Right lobe of liver (tissue), 6 donors: ENCODE data around the gene TCEA3. TPM values are rescaled to one million over a fixed set of nuclear protein-coding genes. Genes with fewer than 3 reads are reported as not detected.
A peak's percentile ranks its signal among the peaks of the same experiment; 100 is the strongest.

Source experiments
- ATAC-seq, 4 donors: fragments of 200-7000 bp; cut with Tn5 transposase; one replicate each; pipeline ENCODE4 v1.9.1; 2020; ENCODE audit warnings: mild to moderate bottlenecking in 4 of 4, moderate library complexity in 4 of 4
- DNase-seq, 3 donors: peaks; one replicate each; pipeline ENCODE4 v3.0.0-alpha.2; 2020
- H3K27ac ChIP-seq, 3 donors: fragments of 200-600 bp; one replicate each; pipeline ENCODE4 v1.8.0; 2022
- H3K27me3 ChIP-seq, 2 donors: fragments of 200-600 bp; one replicate each; pipeline ENCODE4 v1.8.0; 2022
- H3K36me3 ChIP-seq, 4 donors: fragments of 200-600 bp; sonication (generic) in 1 of 4; one replicate each; pipeline versions ENCODE4 v1.5.1 to v1.8.0; 2017 to 2022; ENCODE audit warnings: control low read depth in 1 of 4
- H3K4me1 ChIP-seq, 4 donors: fragments of 200-600 bp; sonication (generic) in 1 of 4; one replicate each; pipeline versions ENCODE4 v1.5.1 to v1.8.0; 2017 to 2022; ENCODE audit warnings: control low read depth in 1 of 4
- H3K4me3 ChIP-seq, 3 donors: fragments of 200-600 bp; one replicate each; pipeline ENCODE4 v1.8.0; 2022
- H3K9me3 ChIP-seq, 4 donors: fragments of 200-600 bp; sonication (generic) in 1 of 4; one replicate each; pipeline versions ENCODE4 v1.5.1 to v1.8.0; 2017 to 2022; ENCODE audit warnings: control low read depth in 1 of 4
- POLR2A ChIP-seq: fragments of 450-650 bp; IDR thresholded peaks from one replicate; pipeline ENCODE4 v1.6.1; 2017; ENCODE audit warnings: antibody characterized with exemption, mild to moderate bottlenecking
- WGBS: methylation state at CpG from one replicate; pipeline ENCODE4 v1.1.6; 2018; ENCODE audit warnings: low coverage, low lambda C conversion rate; ENCODE audit not compliant: insufficient coverage; ENCODE audit errors: missing lambda C conversion rate; 5-methylcytosine and 5-hydroxymethylcytosine counted together
- intact Hi-C, 2 donors: fragments of 100-400 bp; cut with DNase I; formaldehyde crosslinking; loops; one replicate each; pipeline versions ENCODE4 v1.11.2 to v1.14.1; 2022
- total RNA-seq, 6 experiments: library from RNA; depleted of rRNA in 2 of 6; stranded (reverse); fragments of >200 nt in 2 of 6; fragmentation: NEBNext Ultra II Directional in 3 of 6; extraction: Animal tissue kit (Norgen Biotek cat#: 25700) in 3 of 6; gene quantifications; one replicate each; pipeline versions ENCODE4 v1.1.0 to v1.2.4, GENCODE V29; 2016 to 2023
- TF ChIP-seq, protein P1 (sequence below), 4 donors: fragments of 200-600 bp in 3 of 4; fragments of 450-650 bp in 1 of 4; IDR thresholded peaks; one replicate each; pipeline versions ENCODE4 v1.5.1 to v1.8.0; 2016 to 2022; ENCODE audit warnings: antibody characterized with exemption in 4 of 4, mild to moderate bottlenecking in 2 of 4
- donor health status: DM: no; HTN: yes; CAD: no.
- donor health status: DM: no; HTN: no; CAD: no.
- donor health status: DM: no; HTN: no; CAD: no.
- donor health status: DM: no; HTN: yes; CAD: no.
- donor health status: DM: no; HTN: yes; CAD: no.

Gene TCEA3
- total RNA-seq, 6 experiments from 2014 or later: 53.3 to 94.0 (median 63.2) TPM

DNA sequence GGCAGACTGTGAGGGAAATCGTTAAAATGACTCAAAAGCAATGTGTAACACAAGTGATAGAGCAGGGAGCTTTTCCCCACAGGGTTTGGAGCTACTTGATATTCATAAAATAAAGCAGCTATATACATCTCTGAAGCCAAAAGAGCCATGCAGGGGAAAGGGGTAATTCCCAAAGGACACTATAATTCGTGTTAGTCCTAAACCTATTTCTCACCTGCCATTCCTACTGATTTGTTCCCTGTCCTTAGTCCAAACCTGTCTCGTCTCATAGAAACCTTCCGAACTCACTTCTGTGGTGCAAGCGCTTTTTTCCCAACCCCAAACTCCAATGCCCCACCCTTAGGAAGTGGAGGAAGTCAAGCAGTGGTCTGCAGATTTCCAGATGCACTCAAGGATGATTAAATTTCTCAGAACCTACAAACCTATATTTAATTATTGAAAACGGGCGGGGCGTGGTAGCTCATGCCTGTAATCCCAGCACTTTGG lies 79.5 kb downstream of the TCEA3 start:
- TF ChIP-seq POLR2A: no peak
- TF ChIP-seq, protein P1, sequence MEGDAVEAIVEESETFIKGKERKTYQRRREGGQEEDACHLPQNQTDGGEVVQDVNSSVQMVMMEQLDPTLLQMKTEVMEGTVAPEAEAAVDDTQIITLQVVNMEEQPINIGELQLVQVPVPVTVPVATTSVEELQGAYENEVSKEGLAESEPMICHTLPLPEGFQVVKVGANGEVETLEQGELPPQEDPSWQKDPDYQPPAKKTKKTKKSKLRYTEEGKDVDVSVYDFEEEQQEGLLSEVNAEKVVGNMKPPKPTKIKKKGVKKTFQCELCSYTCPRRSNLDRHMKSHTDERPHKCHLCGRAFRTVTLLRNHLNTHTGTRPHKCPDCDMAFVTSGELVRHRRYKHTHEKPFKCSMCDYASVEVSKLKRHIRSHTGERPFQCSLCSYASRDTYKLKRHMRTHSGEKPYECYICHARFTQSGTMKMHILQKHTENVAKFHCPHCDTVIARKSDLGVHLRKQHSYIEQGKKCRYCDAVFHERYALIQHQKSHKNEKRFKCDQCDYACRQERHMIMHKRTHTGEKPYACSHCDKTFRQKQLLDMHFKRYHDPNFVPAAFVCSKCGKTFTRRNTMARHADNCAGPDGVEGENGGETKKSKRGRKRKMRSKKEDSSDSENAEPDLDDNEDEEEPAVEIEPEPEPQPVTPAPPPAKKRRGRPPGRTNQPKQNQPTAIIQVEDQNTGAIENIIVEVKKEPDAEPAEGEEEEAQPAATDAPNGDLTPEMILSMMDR (IDR thresholded peaks at IDR 0.05): no peak
- peak overlapping the region; percentile 51 to 92 (median 90) for H3K4me3 ChIP-seq
- no peaks in the 10 kb centered on the region for H3K9me3 ChIP-seq
- peak overlapping the region; percentile 71 to 90 (median 89) for H3K27ac ChIP-seq
- no peaks in the 10 kb centered on the region for H3K27me3 ChIP-seq
- H3K4me1 ChIP-seq: peaks cover 0 to 25% (median 13%) of the 10 kb centered on the region in 4 donors
- no peak for DNase-seq
- WGBS: 39% methylated on average over 8 of the region's 8 CpGs
- intact Hi-C loops: no loop called here
- no peak for ATAC-seq
- no peaks in the 10 kb centered on the region for H3K36me3 ChIP-seq

DNA sequence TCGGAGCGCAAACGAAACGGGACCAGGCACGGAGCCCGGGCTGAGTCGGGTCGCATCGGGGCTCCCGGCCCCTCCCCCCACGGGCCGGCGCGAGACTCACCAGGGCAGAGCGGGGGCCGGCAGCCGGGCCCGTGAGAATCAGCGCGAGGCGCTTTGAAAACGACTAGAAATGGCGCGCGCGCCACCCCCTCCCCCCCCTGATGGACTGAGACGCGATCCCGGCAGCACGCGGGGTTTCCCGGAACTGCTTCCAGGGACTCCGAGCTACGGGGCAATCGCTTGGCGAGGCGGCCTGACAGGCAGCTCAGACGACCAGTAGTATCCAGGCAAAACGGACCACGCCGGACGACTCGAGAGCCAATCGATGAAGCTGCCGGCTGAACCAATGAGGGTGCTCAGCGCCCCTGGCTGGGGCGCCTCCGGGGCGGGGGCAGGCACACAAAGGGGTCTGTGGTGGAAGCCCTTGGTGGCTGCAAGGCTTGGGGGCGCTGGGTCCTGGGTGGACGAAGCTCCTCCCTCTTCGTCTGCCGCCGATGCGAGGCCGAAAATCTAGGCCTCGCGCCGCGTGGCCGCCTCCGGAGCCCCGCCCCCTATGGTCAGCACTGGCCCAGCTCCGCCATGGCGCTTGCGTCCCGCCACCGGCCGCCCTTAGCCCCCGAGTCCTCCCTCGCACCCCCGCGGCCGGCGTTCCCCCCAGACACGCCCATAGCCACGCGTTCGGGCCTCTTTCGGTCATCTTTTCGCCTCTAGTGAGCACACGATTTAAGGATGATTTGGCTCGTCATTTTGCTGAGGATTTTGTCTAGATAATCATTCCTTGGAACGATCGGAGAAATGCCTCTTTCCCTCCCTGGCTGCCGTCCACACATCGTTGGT lies 80.2 kb downstream of the TCEA3 start, which contains the start of gene HNRNPR:
Gene HNRNPR (minus strand): TSS at position 174 of the 876 bp plus-strand sequence. CDS start 3,276 bp downstream, outside the sequence.
- H3K27me3 ChIP-seq: no peaks in the 10 kb centered on the region
- ATAC-seq: peak; percentile 92 to 97 (median 94)
- TF ChIP-seq, protein P1 (IDR thresholded peaks at IDR 0.05): peak in 1 of 4 donors; percentile 15
- peak; percentile 85 for TF ChIP-seq POLR2A
- DNase-seq: peak; percentile 100
- intact Hi-C loops: no loop called here
- H3K36me3 ChIP-seq: no peaks in the 10 kb centered on the region
- WGBS: 0% methylated on average over 11 of the region's 87 CpGs
- H3K27ac ChIP-seq: peak within 1 kb of the TSS; percentile 89 to 95 (median 90)
- H3K9me3 ChIP-seq: no peaks in the 10 kb centered on the region
- peak within 1 kb of the TSS; percentile 86 to 92 (median 90) for H3K4me3 ChIP-seq
- H3K4me1 ChIP-seq: peaks cover 0 to 25% (median 13%) of the 10 kb centered on the region in 4 donors

DNA sequence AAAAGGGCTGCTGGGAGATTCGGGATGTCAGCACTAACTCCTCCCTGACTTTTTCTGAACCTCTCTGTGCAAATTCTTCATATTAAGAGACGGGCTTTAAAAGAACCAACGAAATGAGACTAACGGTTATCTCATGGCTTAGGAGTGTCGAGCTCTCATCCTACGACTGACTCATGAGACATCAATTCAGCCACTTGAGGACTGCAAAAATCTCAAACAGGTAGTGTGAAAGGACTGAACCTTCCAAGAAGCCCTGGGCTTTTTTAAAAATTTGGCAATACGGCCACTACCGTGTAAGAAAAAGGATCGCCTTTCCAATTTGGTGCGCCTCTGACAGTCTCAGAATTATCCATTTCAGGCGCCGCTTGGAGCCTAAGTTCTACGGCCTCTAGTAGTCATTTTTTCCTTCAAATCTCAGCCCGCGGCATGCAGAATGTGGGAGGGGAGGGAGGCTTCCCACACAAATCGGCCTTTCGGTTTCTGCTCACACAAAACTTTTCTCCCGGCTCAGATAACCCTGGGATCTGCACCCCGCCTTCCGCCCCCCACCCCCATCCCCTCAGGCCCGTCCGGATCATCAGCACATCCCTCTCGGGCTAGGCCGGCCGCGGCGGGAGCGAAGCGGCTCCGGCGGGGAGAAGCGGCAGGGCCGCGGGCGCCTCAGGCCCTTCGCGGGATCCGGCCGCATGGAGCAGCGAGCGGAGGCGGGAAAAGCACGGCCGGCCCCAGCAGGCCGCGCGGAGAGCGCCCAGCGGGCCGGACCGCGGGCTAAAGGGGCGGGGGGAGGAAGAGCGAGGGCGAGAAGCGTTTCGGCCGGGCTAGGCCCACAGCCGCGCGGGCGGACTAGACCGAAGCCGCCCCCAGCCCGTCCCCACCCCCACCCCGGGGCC lies 81.1 kb downstream of the TCEA3 start:
- peak overlapping the region; percentile 89 to 95 (median 90) for H3K27ac ChIP-seq
- WGBS: 1% methylated on average over 19 of the region's 66 CpGs
- H3K4me3 ChIP-seq: peak overlapping the region; percentile 86 to 92 (median 90)
- no peaks in the 10 kb centered on the region for H3K36me3 ChIP-seq
- DNase-seq (peak in 2 of 3 donors; percentile 54 to 55), ATAC-seq (peak; percentile 27 to 61 (median 44))
- no peaks in the 10 kb centered on the region for H3K9me3 ChIP-seq
- no peaks in the 10 kb centered on the region for H3K27me3 ChIP-seq
- intact Hi-C loops: no loop called here
- H3K4me1 ChIP-seq: peaks cover 0 to 25% (median 13%) of the 10 kb centered on the region in 4 donors
- TF ChIP-seq, protein P1 (IDR thresholded peaks at IDR 0.05): no peak
- no peak for TF ChIP-seq POLR2A
